COLO829 (cell line): Measurements from ENCODE around the gene ZBTB21.
"Not testable (repeated sequence)": the region's sequence is repeated elsewhere in the genome, so short reads cannot be mapped to it uniquely, and the experiment has no call there.

ENCODE experiments used
- DNase-seq: peaks from one replicate; pipeline ENCODE4 v3.0.0; 2012; ENCODE audit warnings: low spot score

ZBTB21 gene

GRCh38 chr21:42019101-42019605, 9.0 kb upstream of the ZBTB21 start:
- DNase-seq: no peak

- DNase-seq: no peak
These were observed 6.9 kb upstream of the ZBTB21 start for GRCh38 chr21:42017022-42017421.

GRCh38 chr21:42016364-42016985, 6.3 kb upstream of the ZBTB21 start:
- DNase-seq: no peak

GRCh38 chr21:42013931-42014330, 3.8 kb upstream of the ZBTB21 start:
- no peak for DNase-seq

GRCh38 chr21:42013376-42013775, 3.2 kb upstream of the ZBTB21 start:
- DNase-seq: no peak

GRCh38 chr21:42012763-42013329, 2.7 kb upstream of the ZBTB21 start:
- no peak for DNase-seq

GRCh38 chr21:42012344-42012743, 2.2 kb upstream of the ZBTB21 start:
- no peak for DNase-seq

GRCh38 chr21:42010507-42011495, 641 bp upstream of the ZBTB21 start:
- no peak for DNase-seq

- DNase-seq: no peak
These were observed 936 bp downstream of the ZBTB21 start for GRCh38 chr21:42009018-42009830.

GRCh38 chr21:42007356-42007940, 2.7 kb downstream of the ZBTB21 start:
- DNase-seq: no peak

- DNase-seq: no peak
These were observed 3.4 kb downstream of the ZBTB21 start for GRCh38 chr21:42006765-42007164.

GRCh38 chr21:42004406-42005199, 5.6 kb downstream of the ZBTB21 start:
- DNase-seq: no peak

- DNase-seq: peak; percentile 65
These were observed 7.1 kb downstream of the ZBTB21 start for GRCh38 chr21:42003051-42003461.

- DNase-seq: peak; percentile 53
These were observed 7.7 kb downstream of the ZBTB21 start for GRCh38 chr21:42002421-42002958.

- DNase-seq: no peak
These were observed 8.4 kb downstream of the ZBTB21 start for GRCh38 chr21:42001781-42002180.

- no peak for DNase-seq
These were observed 9.3 kb downstream of the ZBTB21 start for GRCh38 chr21:42000908-42001307.

- DNase-seq: no peak
These were observed 12.5 kb downstream of the ZBTB21 start for GRCh38 chr21:41997657-41998056.

- no peak for DNase-seq
These were observed 14.6 kb downstream of the ZBTB21 start for GRCh38 chr21:41995577-41995976.

- DNase-seq: not testable (repeated sequence)
These were observed 15.5 kb downstream of the ZBTB21 start for GRCh38 chr21:41994613-41995012.

GRCh38 chr21:41993744-41994143, 16.4 kb downstream of the ZBTB21 start:
- DNase-seq: no peak
